CD4-positive, alpha-beta T cell treated with Interleukin-15 for 1 hour (primary cell): ENCODE data around the gene LPO.

Experiments
- DNase-seq: peaks from one replicate; pipeline ENCODE4 v3.0.0-alpha.2; 2020

The LPO gene

DNA sequence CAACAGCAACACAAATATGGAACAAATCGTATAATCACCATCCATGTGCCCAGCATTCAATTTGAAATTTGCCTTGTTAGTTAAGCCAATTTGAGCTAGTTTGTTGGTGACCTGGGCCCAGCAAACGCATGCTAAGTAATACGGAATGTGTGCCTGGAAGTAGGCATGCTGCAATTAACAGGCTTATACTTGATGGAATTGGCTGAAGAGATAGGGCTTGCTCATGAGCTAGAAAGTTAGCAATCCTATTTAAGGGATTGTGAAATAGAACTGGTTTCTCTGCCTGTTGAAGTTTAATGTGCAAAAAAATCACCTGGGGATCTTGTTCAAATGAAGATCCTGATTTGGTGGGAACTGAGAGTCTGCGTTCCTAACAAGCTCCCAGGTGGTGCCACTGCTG lies 8.5 kb upstream of the LPO start:
- DNase-seq, result no peak

- no peak for DNase-seq
These were observed 6.7 kb upstream of the LPO start for GRCh38 chr17:58231641-58232040.

GRCh38 chr17:58232707-58233156 lies 5.7 kb upstream of the LPO start:
- DNase-seq, result peak; percentile 76

DNA sequence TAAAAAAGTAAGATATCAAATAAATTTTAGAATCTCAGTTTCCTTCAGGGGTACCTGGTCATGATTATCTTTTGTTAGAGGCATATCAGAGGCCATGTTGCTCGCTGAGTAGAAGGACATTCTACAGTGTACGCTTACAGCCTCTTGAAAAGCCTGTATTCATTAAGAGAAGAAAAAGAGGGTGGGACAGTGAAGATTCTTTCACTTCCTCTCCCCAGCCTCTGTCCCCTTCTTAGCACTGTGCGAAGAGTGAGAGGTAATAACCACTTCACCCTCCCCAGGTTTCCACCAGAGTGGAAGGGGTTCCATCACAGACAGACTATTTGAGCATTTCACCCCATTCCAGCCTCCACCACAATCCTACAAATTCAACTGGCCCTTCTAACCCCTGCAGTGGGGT lies 4.8 kb upstream of the LPO start:
- DNase-seq, result no peak

DNA sequence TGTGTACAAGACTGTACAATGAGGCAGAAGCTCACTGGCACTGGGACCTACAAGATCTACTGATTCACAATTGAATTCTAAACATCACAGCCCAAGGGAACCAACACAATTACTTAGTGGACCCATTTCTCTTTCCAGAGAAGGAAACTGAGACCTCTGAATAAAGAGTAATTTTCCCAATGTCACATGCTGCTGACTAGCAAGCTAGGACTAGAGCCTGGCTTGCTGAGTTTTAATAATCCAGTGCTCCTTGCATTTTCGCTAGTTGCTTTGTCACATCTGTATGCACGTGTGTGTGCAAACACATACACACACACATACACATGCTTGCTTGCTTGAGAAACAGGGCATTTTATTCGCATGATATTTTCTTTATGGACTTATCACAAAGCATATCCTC lies 3.9 kb upstream of the LPO start:
- no peak for DNase-seq

- DNase-seq, result no peak
These were observed 2.6 kb upstream of the LPO start for GRCh38 chr17:58235821-58236220.

- DNase-seq, result no peak
These were observed 2.0 kb upstream of the LPO start for GRCh38 chr17:58236394-58236793.

GRCh38 chr17:58239987-58240386 lies 1.6 kb downstream of the LPO start:
- DNase-seq, result no peak

- DNase-seq, result no peak
These were observed 3.9 kb downstream of the LPO start for GRCh38 chr17:58242171-58242784.

- DNase-seq, result no peak
These were observed 6.6 kb downstream of the LPO start for GRCh38 chr17:58244963-58245362.

DNA sequence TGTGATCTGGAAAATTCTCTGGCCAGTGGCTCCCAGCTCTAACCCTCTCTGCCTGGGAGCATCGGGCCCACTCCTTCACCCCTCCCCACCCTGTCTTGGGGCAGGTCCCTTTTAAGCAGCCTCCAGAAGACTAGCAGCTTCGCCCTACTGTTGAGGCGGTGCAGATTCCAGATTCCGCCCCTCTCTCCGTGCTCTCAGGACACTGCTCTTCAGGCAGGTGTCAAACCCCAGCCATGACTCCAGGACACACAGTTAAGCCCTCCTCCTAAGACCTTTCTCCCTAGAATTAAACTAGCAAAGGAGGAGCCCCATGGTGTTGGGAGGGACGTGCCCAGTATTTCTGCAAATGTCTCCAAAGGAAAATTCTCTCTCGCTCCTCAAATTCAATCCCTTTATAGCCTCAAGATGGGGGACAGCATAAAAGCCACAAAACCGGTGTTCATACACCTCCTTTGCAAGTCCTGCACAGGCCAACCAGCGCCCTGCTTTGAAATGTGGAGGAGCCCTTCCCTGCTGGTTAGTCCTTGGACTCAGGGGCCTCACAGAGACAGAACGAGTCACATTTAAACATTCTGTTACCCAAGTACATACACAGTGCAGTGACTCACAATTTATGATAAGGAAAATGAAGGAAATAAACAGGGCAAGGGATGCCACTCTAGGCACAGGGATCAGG lies 7.2 kb downstream of the LPO start:
- no peak for DNase-seq

DNA sequence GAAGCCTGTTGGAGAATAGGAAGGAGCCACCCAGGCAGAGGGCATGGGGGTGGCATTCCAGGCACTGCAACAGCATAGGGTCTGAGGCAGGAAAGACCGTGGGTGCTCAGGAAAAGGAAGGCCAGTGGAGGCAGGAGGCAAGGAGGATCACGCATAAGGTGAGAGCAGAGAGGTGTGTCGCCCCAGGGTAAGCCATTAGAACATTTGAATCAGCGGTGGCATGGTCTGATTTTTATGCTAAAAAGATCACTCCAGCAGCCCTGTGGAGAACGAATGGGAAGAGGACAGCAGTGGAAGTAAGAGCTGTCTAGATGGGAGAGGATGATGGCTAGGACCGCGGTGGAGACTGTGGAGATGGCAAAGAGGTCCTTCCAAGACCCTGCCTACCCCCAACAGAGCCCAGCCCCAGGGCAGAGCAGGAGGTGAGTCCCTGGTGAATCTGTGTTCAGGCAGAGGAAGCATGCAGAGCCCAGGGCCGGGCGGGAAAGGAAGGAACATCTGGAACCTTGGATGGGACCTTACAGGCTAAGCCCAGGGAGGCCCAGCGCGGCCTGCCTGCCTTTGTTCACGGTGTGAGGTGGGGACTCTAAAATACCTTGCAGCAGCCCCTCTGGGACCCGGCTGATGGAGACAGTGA lies 7.8 kb downstream of the LPO start:
- no peak for DNase-seq

- DNase-seq, result no peak
These were observed 8.4 kb downstream of the LPO start for GRCh38 chr17:58246781-58247180.

- DNase-seq, result no peak
These were observed 9.4 kb downstream of the LPO start for GRCh38 chr17:58247511-58248363.

- no peak for DNase-seq
These were observed 10.5 kb downstream of the LPO start for GRCh38 chr17:58248955-58249269.

DNA sequence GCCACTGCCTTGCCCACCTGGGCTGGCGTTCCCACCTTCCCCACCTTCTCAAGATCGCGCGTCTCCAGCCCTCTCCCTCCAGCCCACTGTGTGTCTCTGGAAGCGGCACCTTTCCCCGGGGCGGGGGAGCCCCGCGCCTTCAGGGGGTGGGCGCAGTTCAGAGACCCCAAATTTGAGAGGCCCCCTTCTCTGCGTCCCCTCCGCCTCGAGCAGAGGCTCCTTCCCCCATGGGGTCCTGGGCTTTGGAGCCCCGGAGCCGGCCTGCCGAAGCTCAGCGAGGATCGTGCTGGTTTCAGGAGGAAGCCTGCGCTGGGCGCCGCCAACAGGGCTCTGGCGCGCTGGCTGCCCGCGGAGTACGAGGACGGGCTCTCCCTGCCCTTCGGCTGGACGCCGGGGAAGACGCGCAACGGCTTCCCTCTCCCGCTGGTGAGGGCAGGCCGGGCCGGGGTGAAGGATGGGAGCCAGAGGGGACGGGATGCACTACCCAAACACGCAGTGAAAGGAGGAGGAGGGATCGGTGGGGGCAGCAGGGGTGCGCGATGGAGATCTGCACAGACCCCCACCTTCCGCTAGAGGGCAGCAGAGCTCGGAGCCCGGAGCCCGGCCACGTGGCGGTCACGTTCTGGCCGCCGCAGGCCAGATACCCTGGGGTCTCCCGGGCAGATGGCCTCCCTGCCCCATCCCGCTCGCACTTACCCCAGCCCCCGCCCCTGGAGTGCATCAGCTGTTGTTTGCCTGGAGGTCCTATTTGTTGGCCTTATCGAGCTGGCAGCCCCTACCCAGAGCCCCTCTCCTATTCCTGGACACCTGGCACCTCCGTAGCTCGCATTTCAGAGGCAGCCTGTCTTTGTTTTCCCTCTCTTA lies 11.1 kb downstream of the LPO start:
- DNase-seq, result peak; percentile 69

- no peak for DNase-seq
These were observed 12.1 kb downstream of the LPO start for GRCh38 chr17:58250344-58251011.

GRCh38 chr17:58252141-58252540 lies 13.8 kb downstream of the LPO start:
- DNase-seq, result no peak

DNA sequence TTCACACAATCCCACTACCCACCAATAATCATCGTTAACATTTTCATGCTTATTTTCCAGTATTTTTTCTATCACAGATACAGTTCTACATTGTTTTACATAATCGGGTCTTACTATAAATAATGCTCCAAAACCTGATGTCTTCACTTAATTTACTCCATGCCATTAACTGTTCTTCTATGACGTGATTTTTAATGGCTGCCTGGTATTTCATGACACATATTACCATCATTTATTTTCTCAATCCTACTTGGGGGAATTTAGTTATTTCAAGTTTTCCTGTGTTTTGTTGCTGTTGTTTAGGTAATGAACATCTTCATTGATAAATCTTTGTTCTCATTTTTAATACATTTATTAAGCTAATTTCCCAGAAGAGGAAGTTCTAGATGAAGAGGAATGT lies 14.7 kb downstream of the LPO start:
- DNase-seq, result no peak

DNA sequence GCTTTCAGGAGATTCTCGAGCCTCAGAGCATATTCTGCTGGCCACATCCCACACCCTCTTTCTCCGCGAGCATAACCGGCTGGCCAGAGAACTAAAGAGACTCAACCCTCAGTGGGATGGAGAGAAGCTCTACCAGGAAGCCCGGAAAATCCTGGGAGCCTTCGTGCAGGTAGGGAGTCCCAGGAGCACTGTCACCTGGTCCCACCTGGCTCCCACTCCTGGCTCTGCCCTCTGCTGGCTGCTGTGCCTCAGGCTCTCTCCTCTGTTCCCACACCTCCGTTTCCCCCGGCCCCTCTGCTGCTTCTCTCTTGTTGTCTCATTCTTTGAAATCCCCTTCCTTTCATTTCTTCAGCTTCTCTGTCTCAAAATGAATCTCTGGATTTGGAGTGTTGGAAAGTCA lies 16.4 kb downstream of the LPO start:
- no peak for DNase-seq

GRCh38 chr17:58262149-58262548 lies 23.8 kb downstream of the LPO start:
- no peak for DNase-seq

DNA sequence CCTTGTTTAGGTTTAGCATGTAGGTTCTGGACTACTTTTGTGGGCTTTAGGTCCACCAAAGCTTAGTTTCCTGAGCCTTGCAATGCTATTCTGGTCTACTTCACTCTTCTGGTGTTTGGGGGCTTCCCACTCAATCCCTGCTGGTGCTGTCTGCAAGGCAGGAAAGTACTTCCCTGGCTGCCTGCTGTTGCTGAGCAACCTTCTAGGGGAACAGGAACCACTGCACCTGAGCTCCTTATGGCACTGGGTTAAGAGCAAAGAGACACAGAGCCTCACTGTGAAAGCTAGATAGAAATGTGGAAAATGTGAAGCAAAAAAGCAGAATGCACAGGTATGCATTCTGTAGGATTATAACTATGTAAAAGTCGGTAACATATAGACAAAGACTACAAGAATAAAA lies 25.4 kb downstream of the LPO start:
- no peak for DNase-seq
